ENCODE results near the gene CLRN1. TPM values are rescaled to one million over a fixed set of nuclear protein-coding genes. Genes with fewer than 3 reads are reported as not detected.

The CLRN1 gene
- total RNA-seq, 1 experiment from 2014 or later, result not detected

DNA sequence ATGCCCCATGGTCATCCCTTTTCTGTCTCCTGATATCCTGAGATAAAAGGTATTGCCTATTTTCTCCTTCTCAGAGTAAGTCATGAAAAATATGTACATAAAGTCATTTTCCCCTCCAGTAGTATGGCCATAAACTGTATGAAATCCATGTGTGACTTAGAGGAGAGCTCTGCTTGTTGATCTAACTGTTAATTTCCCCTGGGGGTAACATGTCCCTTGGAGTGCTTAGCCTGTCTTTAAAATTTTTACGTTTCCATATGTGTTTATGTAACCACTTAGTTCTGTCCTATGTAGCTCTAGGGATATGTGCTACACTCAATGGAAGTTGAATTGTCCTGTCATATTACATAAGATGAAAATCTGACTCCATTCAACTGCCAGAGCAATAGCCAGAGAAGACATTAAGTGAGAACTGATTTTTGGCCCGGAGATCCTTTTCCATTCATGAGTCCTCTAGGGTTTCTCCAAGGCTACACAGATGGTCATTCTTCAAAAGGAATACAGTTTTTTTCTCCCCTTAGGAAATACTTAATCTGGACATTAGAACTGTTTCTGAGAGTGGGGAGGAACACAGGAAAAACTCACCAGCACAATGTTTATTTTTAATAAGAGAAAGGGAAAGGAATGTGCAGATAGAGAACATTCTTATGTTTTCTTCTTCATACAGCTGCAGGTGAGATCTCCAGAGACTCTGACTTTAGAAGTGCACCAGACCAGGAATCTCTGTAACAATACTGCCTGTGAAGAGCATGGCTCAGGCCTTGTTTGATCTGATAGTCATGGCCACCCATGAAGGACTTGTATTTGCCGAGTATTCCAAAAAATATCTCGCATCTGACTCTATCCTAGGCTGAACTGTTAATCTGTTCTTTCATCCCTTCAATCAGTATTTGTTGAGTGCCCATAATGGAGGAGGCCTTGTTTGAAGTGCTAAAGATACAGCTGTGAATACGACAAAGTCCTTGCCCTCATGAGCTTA lies 29.8 kb upstream of the CLRN1 start:
- no peaks in the 10 kb centered on the region for H3K9me3 Mint-ChIP-seq (ENCODE audit: unreplicated experiment)
- intact Hi-C loops (cut with micrococcal nuclease; ENCODE audit: unreplicated experiment), result loop anchor here (10.0 kb wide), 1 partner anchor 283 kb away; no protein-coding TSS in a partner anchor
- Histone ChIP-seq H3K9me3 (no peaks in the 10 kb centered on the region), H3K27me3 (replicated peaks; ENCODE audit: control insufficient read depth, insufficient read depth, low read length) (no peaks in the 10 kb centered on the region), H3K36me3 (ENCODE audit: control insufficient read depth, insufficient read depth, low read length) (no peaks in the 10 kb centered on the region), H3K4me1 (peaks cover 10% of the 10 kb centered on the region; the same call in 1 of the 2 replicates), H3K4me3 (ENCODE audit: low read depth, low read length) (no peak overlapping the region)
- BruUV-seq (replicated peaks), result no TSS peak
- H3K27ac Mint-ChIP-seq (ENCODE audit: unreplicated experiment), result no peak overlapping the region
- TF ChIP-seq, protein P1, sequence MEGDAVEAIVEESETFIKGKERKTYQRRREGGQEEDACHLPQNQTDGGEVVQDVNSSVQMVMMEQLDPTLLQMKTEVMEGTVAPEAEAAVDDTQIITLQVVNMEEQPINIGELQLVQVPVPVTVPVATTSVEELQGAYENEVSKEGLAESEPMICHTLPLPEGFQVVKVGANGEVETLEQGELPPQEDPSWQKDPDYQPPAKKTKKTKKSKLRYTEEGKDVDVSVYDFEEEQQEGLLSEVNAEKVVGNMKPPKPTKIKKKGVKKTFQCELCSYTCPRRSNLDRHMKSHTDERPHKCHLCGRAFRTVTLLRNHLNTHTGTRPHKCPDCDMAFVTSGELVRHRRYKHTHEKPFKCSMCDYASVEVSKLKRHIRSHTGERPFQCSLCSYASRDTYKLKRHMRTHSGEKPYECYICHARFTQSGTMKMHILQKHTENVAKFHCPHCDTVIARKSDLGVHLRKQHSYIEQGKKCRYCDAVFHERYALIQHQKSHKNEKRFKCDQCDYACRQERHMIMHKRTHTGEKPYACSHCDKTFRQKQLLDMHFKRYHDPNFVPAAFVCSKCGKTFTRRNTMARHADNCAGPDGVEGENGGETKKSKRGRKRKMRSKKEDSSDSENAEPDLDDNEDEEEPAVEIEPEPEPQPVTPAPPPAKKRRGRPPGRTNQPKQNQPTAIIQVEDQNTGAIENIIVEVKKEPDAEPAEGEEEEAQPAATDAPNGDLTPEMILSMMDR (IDR thresholded peaks at IDR 0.05; ENCODE audit: insufficient read depth in 1 of 2, low read depth in 1 of 2, low read length in 1 of 2, severe bottlenecking in 1 of 2, unreplicated experiment in 1 of 2), result no peak
- peaks cover 3% of the 10 kb centered on the region for H3K27me3 Mint-ChIP-seq (ENCODE audit: insufficient read depth, unreplicated experiment)
- DNase-seq, result no peak
- no peaks in the 10 kb centered on the region for H3K36me3 Mint-ChIP-seq (ENCODE audit: insufficient read depth, unreplicated experiment)
- ChIA-PET CTCF (no interaction called here), POLR2A (interaction anchor here (0.6 kb wide), 1 partner anchor 239 kb away, joined by 4 read pairs; the partner anchor contains the start of gene SIAH2)
- H3K4me3 Mint-ChIP-seq (ENCODE audit: unreplicated experiment), result no peak overlapping the region
- peaks cover 13% of the 10 kb centered on the region for H3K4me1 Mint-ChIP-seq (ENCODE audit: low read depth, unreplicated experiment)

DNA sequence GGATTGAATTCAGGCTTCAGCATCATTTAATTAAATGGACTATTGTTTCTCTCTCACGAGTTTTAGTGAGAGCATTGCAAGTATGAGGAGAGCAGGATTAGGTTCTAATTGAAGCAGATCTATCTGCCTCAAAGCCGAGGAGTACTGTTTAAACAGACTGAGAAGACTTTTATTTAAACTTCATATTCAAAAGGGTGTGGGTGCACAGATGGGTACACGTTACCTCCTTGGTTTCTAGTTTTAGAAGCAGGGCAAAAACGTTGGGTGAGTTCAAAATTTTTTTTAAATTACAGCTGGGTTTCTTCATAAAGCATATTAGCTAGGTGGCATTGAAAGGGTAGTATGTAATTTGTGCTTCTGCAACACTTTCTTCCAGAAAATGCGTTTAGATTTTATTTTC lies 26.5 kb upstream of the CLRN1 start:
- H3K4me3 Mint-ChIP-seq (ENCODE audit: unreplicated experiment), result no peak overlapping the region
- no peaks in the 10 kb centered on the region for H3K9me3 Mint-ChIP-seq (ENCODE audit: unreplicated experiment)
- no peak overlapping the region for H3K4me3 ChIP-seq (ENCODE audit: low read depth, low read length)
- no peaks in the 10 kb centered on the region for H3K27me3 ChIP-seq (replicated peaks; ENCODE audit: control insufficient read depth, insufficient read depth, low read length)
- H3K9me3 ChIP-seq, result no peaks in the 10 kb centered on the region
- H3K4me1 Mint-ChIP-seq (ENCODE audit: low read depth, unreplicated experiment), result peaks cover 13% of the 10 kb centered on the region
- intact Hi-C loops (cut with micrococcal nuclease; ENCODE audit: unreplicated experiment), result no loop called here
- TF ChIP-seq, protein P1 (IDR thresholded peaks at IDR 0.05; ENCODE audit: insufficient read depth in 1 of 2, low read depth in 1 of 2, low read length in 1 of 2, severe bottlenecking in 1 of 2, unreplicated experiment in 1 of 2), result no peak
- H3K27me3 Mint-ChIP-seq (ENCODE audit: insufficient read depth, unreplicated experiment), result peaks cover 9% of the 10 kb centered on the region
- no peak for DNase-seq
- peaks cover 10% of the 10 kb centered on the region; the same call in 1 of the 2 replicates for H3K4me1 ChIP-seq
- BruUV-seq (replicated peaks), result no TSS peak
- H3K36me3 Mint-ChIP-seq (ENCODE audit: insufficient read depth, unreplicated experiment), result no peaks in the 10 kb centered on the region
- POLR2A ChIA-PET, result no interaction called here
- no peaks in the 10 kb centered on the region for H3K36me3 ChIP-seq (ENCODE audit: control insufficient read depth, insufficient read depth, low read length)
- no peak overlapping the region for H3K27ac Mint-ChIP-seq (ENCODE audit: unreplicated experiment)
- CTCF ChIA-PET, result no interaction called here

GRCh38 chr3:150996731-150997130 lies 24.2 kb upstream of the CLRN1 start:
- DNase-seq, result no peak
- TF ChIP-seq, protein P1 (IDR thresholded peaks at IDR 0.05; ENCODE audit: insufficient read depth in 1 of 2, low read depth in 1 of 2, low read length in 1 of 2, severe bottlenecking in 1 of 2, unreplicated experiment in 1 of 2), result no peak
- intact Hi-C loops (cut with micrococcal nuclease; ENCODE audit: unreplicated experiment), result no loop called here
- Histone ChIP-seq H3K36me3 (ENCODE audit: control insufficient read depth, insufficient read depth, low read length) (no peaks in the 10 kb centered on the region), H3K4me1 (no peaks in the 10 kb centered on the region), H3K9me3 (no peaks in the 10 kb centered on the region), H3K27me3 (replicated peaks; ENCODE audit: control insufficient read depth, insufficient read depth, low read length) (no peaks in the 10 kb centered on the region), H3K4me3 (ENCODE audit: low read depth, low read length) (no peak overlapping the region)
- Mint-ChIP-seq H3K4me3 (ENCODE audit: unreplicated experiment) (no peak overlapping the region), H3K4me1 (ENCODE audit: low read depth, unreplicated experiment) (peaks cover 2% of the 10 kb centered on the region), H3K27ac (ENCODE audit: unreplicated experiment) (no peak overlapping the region), H3K36me3 (ENCODE audit: insufficient read depth, unreplicated experiment) (no peaks in the 10 kb centered on the region), H3K9me3 (ENCODE audit: unreplicated experiment) (no peaks in the 10 kb centered on the region), H3K27me3 (ENCODE audit: insufficient read depth, unreplicated experiment) (peaks cover 21% of the 10 kb centered on the region)
- BruUV-seq (replicated peaks), result no TSS peak
- POLR2A ChIA-PET, result no interaction called here
- CTCF ChIA-PET, result no interaction called here
